Cardiac fibroblast (primary cell): Measurements from ENCODE around the gene RABEP2.

ENCODE experiments used
- DNase-seq, 2 donors: peaks; one replicate each; pipeline versions ENCODE4 v3.0.0 to v3.0.0-alpha.2; 2010; ENCODE audit warnings: low read depth in 2 of 2
- H3K4me3 ChIP-seq, 2 donors: replicated peaks in 1 of 2; 1 replicate in 1 of 2; 2 replicates in 1 of 2; pipeline ENCODE4 v1.5.1; 2011; ENCODE audit warnings: low read depth in 2 of 2, low read length in 2 of 2, mild to moderate bottlenecking in 2 of 2, moderate library complexity in 1 of 2
- TF ChIP-seq, protein P1 (sequence below): IDR thresholded peaks from one replicate; pipeline ENCODE4 v1.5.1; 2011; ENCODE audit warnings: low read depth, mild to moderate bottlenecking, low read length, inconsistent platforms

The RABEP2 gene

DNA sequence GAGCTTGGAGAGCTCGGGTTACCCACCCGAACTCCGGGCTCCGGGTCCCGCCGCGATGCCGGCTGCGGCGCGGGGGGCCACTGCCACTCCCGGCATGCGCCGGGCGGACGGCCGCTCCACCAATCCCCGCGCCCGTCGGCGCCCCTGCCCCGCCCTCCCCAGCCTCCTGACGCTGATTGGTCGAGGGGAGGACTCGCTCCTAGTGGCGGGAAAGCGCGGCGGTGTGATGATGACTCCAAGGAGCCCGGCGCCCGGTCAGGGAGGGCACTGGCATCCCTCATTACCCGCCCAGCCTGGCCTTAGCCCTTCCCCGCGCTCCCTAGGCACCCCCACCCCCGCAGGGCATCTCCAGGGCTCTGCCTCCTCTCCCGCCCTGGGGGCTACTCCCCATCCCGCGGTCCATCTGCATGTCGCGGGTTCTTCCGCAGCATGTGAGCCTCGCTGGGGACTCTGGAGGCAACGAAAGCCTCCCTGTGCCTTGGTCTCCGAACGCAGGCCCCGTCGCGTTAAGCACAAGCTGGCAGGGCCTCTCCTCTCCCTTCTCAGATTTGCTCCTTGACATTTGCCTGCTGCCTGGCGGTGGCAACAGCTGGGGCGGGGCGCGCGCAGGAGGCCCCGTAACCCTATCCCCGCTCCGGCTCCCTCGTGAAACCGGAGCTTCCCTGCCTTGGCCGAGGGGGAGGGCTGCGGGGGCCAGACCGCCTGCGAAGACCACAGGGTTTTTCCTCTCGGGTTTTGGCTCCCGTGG, 45.0 kb downstream of the RABEP2 start:
- peak overlapping the region; percentile 72 to 74 for H3K4me3 ChIP-seq
- TF ChIP-seq, protein P1, sequence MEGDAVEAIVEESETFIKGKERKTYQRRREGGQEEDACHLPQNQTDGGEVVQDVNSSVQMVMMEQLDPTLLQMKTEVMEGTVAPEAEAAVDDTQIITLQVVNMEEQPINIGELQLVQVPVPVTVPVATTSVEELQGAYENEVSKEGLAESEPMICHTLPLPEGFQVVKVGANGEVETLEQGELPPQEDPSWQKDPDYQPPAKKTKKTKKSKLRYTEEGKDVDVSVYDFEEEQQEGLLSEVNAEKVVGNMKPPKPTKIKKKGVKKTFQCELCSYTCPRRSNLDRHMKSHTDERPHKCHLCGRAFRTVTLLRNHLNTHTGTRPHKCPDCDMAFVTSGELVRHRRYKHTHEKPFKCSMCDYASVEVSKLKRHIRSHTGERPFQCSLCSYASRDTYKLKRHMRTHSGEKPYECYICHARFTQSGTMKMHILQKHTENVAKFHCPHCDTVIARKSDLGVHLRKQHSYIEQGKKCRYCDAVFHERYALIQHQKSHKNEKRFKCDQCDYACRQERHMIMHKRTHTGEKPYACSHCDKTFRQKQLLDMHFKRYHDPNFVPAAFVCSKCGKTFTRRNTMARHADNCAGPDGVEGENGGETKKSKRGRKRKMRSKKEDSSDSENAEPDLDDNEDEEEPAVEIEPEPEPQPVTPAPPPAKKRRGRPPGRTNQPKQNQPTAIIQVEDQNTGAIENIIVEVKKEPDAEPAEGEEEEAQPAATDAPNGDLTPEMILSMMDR: no peak
- peak; percentile 82 to 83 for DNase-seq

DNA sequence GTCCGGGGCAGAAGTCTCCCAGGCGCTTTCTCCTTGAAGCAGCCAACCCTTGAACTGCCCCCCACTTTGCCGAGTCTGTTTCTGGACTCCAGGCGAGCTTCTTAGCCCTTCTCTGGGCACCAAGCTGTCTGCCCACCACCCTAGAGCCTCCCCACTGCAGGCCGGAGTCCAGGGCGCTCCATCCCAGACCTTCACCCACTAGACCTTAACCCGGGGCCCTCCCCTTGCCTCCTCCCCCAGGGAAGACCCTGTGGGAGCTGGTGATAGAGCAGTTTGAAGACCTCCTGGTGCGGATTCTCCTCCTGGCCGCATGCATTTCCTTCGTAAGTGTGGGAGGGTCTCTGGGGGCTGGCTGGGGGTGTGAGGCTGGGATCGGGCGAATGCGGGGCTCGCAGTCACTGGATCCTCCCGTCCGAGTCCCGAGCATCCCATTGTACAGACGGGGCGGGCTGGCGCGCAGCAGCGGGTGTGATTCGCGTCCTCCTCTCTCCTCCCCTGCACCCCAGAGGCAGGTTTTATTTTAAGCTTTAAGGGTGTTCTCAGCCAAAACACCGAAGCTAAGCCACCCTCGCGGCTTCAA, 45.7 kb downstream of the RABEP2 start:
- DNase-seq: no peak
- TF ChIP-seq, protein P1: no peak
- peak overlapping the region; percentile 72 to 74 for H3K4me3 ChIP-seq

DNA sequence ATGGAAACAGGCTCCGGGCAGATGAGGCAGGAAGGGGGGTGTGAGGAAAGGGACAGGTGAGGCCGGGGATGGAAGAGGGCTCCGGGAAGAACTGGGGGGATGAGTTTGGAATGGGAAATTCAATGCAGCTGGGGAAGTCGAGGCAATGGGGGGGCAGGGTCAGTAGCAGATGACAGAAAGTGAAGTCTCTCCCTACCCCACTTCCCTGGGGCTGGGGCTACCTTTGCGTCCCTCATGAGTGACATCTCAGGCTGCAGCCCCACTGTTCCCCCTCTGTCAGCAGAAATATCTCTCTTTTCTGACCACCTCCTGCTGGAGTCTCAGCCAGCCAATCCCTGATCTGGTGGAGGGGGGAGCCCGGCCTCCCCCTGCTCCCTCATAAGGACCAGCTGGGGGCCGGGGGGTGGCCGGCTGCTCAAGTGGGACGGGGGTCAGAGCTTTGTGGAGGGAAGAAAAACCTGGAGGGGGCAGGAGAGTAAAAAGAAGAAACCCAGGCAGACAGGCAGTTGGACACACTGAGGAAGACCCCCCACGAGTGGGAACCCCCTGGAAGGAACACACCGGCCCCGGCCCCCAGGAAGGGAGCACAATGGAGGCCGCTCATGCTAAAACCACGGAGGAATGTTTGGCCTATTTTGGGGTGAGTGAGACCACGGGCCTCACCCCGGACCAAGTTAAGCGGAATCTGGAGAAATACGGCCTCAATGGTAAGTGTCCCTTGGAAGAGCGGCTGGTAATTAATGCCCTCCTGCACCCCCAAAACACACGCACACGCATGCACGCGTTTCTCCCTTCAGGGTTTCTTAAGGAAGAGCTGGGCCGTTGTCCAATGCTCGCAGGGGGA, 46.7 kb downstream of the RABEP2 start, which contains the start of gene ATP2A1:
Gene ATP2A1 (plus strand): TSS at position 406 of the 844 bp plus-strand sequence. CDS start 184 bp downstream, at position 590.
- H3K4me3 ChIP-seq: peak within 1 kb of the TSS; percentile 72 to 74
- TF ChIP-seq, protein P1: no peak
- no peak for DNase-seq

DNA sequence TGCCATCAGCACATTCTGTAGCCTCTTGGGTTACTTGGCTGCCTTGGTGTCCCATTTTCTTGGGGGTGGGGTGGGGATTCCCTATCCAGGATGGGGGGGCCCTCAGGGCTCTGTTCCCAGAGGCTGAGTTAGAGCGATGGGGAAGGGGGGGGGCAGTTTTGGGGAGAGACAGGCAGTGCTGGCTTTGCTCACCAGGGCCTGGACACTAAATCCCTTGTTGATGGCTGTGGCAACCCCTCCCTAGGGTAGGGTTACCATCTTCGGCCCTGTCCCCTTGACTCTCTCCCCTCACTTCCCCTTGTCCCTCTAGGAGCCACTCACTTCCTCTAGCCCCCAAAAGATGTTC, 47.4 kb downstream of the RABEP2 start:
- H3K4me3 ChIP-seq: no peak overlapping the region
- TF ChIP-seq, protein P1: no peak
- no peak for DNase-seq

DNA sequence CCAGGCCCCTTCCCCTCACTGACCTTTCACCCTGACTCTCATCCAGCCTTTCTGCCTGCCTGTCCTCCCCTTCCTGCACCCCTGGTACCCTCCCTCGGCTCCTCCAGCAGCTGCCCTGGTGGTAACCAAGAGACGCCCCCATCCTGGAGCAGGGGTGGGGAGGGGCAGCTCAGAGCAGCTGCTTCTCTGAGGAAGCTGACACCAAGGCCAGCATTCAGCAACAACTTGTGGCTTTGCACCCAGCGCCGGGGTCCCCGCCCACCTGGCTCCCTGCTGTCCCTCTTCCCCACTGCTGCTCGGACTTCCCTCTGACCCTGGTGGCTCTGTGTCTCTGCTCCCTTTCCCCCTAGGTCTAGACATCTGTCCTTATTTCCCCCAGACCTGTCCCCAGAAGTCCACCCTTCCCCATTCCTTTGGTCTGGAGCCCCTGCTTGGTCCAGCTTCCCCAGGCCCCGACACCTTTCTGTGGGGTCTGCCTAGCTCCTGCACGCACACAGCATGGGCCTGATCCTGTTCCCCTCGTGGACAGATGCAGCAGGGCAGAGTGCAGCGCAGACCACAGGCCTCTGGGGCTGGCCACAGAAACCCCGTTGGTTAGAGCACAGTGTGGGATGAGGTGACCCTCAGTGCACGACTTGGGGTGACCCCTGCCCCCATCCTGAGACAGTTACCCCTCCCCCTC, 47.9 kb downstream of the RABEP2 start:
- TF ChIP-seq, protein P1: no peak
- H3K4me3 ChIP-seq: no peak overlapping the region
- DNase-seq: no peak

DNA sequence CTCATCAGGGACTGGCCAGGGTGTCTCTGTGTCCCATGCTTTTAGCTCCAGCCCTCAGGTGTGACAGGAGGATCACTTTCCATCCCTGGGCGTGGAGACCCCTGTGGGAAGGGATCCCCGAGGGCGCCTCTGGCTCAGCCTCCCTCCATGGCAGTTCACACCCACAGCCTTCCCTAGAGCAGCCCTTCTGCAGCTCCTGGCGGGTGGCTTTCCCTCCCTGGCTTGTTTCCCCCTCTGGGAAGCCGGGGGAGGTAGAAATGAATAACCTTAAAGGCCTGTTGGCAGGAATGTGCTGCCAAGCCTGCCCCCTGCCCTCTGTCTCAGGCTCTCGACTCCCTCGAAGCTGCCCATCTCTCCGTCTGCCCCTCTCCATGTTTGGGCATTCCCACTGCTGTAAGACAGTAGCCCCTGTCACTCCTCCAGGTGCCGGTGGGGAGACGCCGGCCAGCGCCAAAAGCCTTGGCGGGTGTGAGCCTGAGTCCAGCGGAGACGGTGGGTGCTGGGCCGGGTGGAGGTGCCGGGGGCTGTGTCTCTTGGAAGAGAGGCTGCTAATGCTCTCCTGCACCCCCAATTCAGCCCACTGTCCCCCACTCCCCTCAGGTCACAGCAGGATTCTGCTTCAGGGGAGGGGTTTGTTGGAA, 48.9 kb downstream of the RABEP2 start:
- TF ChIP-seq, protein P1: no peak
- DNase-seq: no peak
- no peak overlapping the region for H3K4me3 ChIP-seq
